HG02642 (cell line): ENCODE data around the gene IKZF5.

Experiments used
- ATAC-seq: cut with Tn5 transposase; IDR thresholded peaks from one replicate; pipeline ENCODE4 v1.9.1; 2021; ENCODE audit warnings: mild to moderate bottlenecking; ENCODE audit not compliant: unreplicated experiment, poor library complexity

IKZF5 gene

GRCh38 chr10:123017421-123018165 lies 9.0 kb upstream of the IKZF5 start:
- no peak for ATAC-seq

- ATAC-seq, result no peak
These were observed 7.6 kb upstream of the IKZF5 start for GRCh38 chr10:123016228-123016627.

- no peak for ATAC-seq
These were observed 6.2 kb upstream of the IKZF5 start for GRCh38 chr10:123014772-123015171.

DNA sequence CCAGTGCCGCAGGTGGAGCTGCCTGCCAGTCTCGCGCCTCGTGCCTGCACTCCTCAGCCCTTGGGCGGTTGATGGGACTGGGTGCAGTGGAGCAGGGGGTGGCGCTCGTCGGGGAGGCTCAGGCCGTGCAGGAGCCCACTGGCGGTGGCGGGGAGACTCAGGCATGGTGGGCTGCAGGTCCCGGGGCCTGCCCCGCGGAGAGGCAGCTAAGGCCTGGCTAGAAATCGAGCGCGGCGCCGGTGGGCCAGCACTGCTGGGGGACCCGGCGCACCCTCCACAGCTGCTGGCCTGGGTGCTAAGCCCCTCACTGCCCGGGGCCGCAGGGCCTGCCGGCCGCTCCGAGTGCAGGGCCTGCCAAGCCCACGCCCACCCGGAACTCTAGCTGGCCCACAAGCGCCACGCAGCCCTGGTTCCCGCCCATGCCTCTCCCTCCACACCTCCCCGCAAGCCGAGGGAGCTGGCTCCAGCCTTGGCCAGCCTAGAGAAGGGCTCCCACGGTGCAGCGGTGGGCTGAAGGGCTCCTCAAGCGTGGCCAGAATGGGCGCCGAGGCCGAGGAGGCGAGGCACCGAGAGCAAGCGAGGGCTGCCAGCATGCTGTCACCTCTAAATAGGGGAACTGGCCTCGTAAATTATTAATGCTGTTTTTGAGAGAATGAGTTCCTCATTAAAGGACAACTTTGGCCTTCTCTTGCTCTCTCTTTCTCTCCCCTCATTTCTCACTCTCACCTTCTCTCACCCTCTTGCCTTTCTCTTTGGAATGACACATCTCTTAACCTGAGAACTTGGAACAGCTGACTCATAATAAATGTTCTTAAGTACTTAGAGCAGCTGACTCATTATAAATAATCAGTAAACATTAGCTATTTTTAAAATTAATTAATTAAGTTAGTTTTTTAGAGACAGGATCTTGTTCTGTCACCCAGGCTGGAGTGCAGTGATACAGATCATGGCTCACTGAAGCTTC lies 5.1 kb upstream of the IKZF5 start:
- ATAC-seq, result no peak

DNA sequence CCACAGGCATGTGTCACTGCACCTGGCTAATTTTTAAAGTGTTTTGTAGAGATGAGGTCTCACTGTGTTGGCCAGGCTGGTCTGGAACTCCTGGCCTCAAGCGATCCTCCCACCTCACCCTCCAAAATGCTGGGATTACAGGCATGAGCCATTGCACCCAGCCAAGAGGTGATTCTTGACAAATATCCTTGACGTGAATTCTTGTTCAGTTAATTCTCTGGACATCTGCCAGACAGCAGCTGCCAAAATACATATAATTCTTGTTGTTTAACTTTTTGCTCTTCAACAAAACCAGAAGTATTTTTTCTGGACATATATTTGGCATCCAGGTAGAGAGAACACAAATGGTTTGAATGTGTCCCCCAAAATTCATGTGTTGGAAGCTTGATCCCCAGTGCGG lies 3.4 kb upstream of the IKZF5 start:
- ATAC-seq, result no peak

DNA sequence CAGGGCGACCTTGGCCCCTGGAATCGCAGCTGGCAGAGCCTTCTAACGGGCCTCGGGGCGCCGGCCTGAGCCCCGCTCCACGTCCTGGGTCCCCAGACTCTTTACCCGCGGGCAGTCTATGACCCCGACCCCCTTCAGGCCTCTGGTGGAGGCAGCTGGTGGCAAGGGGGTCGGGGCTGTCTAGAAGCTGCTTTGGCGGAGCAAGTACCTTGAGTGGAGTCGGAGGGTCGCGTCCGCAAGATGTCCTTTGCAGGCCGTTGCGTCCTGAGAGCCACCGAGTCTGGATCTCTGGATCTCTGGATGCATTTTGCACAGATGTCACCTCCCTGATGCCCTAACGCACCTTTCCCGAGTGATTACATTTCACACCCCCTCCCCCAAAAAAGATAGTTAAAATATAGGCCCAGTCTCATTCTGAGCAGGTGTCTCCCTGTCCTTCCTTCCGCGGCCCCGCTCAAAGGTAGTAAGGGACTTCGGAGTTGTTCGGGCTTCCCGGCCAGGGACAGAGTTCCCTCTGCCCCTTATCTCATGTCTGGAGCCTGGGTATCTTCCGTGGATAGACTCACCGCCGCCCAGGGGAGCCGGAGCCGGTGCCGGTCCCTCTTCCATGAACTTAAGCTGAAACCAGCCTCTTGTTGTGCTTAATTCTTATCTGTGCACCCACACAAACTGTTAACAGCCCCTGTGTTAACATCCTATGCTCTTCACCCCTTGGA lies 668 bp upstream of the IKZF5 start:
- ATAC-seq, result peak; percentile 33

DNA sequence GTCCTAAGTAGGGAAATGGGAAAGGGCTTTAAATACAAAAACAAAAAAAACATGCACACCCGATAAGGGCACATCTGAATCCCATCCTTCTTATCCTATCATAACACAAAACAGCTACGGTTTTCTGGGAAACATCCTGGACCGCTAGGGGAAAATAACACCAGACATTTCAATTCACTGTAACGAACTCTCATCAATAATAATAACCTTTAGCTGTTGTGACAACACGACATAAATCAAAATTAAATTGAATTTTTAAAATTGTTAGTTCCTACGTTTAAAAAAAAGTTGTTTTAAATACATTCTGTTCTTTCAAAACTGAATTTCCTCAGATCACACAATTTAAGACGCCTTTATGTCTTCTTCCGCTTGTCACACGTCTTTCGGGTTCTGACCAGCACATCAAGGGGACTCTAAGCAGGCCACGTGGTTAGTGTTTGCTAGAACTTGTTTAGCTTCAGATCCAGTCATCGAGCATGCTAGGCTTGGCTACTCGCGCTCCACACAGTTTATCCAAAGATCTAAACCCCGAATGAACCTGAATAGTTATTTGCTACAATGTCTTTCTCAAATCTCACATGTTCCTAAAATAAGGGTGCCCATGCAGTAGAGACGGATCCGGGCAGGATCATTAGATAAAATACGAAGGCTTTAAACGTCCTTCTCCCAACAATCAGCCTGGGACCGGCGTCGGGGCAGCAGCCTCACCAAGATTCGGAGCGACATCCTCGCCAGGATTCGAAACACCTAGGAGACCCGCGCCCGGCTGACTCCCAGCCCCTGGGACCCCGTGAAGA lies 839 bp downstream of the IKZF5 start:
- ATAC-seq, result peak; percentile 31

DNA sequence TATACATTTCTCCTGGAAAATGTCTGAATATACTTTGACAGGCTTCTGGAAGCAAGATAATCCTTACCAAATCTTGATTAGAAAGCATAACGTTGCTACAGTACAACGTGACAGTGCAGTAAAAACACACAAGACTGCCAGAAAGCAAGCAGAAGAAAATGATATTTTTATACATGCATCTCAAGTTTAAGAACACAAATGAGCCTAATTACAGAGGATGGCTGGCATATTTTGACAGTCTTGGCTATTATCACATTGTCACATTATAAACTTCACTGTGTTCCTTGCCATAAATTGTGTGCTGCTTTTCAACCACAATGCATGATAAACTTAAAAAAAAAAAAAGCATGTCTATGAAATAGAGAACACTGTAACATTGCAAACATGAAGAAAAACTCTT lies 4.3 kb downstream of the IKZF5 start:
- no peak for ATAC-seq

GRCh38 chr10:123001370-123001769 lies 7.2 kb downstream of the IKZF5 start:
- ATAC-seq, result no peak

- ATAC-seq, result no peak
These were observed 8.4 kb downstream of the IKZF5 start for GRCh38 chr10:123000155-123000554.

GRCh38 chr10:122999347-122999746 lies 9.2 kb downstream of the IKZF5 start:
- no peak for ATAC-seq

GRCh38 chr10:122998934-122999333 lies 9.7 kb downstream of the IKZF5 start:
- ATAC-seq, result no peak

DNA sequence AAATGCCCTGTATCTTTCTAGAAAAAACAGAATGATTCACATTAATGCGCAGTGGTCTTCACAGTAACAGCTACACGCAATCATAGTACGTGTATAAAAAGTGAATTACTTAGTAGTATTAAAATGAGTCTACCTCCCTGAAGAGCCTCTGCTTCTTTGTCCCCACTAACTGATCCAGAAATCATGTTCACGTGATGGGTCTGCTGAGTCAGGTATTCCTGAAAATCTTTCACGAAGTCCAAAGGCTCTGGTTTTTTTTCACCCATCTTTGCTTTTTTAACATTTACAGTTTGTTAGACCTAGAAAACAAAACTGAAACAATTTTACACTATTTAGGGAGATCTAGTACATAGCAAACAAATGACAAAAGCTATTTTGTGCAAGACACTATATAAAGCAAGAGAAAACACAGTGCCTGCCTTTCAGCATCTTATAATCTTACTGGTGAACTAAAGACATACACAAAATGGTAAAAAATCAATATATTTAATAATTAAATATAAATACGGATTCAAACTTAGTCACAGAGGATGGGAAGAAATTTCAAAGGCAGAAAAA lies 10.2 kb downstream of the IKZF5 start:
- no peak for ATAC-seq

DNA sequence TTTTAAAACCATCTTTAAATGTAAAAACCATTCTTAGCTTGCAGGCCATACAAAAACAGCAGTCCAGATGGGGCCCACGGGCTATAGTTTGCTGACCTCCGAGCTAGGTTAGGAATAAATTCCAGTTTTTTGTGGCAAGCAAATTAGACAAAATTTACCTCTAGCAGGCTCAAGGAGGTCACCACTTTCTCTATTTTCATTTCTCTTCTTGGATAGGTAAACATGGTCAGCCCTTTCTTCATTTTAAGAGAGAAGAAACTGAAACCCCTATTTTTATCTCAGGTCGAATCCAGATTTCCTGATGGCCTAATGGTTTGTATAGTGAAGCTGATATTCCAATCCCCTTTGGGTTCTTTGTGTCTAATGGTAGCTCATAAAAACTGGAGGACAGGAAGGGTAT lies 10.7 kb downstream of the IKZF5 start:
- ATAC-seq, result no peak

DNA sequence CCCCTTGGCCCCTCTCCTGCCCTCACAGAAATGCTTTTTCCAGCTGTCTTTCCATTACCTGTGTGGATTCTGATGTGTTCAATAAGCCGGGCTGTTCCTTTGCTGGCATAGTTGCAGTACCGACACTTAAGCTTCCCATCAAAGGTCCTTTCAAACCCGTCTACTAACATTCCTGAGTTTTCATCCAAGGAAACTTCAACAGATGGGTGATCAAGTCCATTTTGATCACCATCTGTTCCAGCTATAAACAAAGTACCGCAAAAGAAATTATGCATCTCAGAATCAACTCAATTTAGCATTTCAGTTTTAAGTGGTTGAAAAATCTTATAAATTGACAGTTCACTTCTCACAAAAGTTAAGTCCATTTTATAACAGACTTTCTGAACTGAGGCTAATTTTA lies 12.7 kb downstream of the IKZF5 start:
- ATAC-seq, result no peak

DNA sequence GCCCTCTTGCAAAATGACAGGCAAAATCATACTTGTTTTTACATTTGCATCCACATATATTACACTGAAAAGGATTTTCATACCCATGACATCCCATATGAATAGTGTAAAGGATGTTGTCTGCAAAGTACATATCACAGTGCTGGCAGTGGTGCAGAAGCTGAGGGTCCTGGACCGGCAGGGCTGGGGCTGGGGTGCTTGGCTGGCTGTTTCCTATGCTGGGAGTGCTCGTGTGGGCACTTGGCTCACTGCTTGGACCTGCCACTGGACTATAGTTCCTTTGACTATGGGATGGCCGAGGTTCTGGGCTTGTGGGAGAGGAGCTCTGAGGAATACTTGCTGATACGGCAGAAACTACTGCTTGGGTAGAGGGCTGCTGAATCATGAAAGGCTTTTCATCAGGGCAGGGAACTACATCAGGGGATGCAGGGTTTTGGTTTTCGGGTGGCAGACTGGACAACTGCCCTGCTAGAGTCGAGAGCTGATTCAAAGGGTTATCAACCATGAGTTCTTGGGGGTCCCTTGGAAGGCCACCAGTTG lies 14.7 kb downstream of the IKZF5 start:
- no peak for ATAC-seq

DNA sequence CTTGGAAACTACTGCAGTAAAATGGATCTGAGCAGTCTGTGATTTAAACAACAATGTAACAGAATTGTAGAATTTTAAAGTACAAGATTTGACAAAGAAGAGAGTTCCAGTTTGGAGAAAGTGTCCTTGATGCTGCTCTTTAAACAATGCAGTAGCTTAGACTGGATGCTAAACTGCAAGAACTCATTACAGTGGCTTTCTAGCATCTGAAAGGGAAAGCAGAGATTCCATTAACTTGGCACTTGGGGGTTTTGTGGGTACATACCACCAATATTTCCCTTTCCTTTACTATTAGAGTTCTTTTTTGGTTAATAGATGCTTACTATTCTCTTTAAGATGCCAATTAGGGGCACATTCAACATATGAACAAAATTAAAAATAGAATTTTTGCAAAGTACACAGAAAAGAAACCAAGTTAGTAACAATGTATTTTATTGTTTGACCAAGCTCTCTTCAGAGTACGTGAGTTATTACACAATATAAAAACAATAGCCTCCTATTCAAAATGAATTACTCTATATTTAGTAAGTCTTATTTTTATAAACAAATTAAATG lies 16.5 kb downstream of the IKZF5 start:
- ATAC-seq, result no peak

- no peak for ATAC-seq
These were observed 18.3 kb downstream of the IKZF5 start for GRCh38 chr10:122990278-122990677.

DNA sequence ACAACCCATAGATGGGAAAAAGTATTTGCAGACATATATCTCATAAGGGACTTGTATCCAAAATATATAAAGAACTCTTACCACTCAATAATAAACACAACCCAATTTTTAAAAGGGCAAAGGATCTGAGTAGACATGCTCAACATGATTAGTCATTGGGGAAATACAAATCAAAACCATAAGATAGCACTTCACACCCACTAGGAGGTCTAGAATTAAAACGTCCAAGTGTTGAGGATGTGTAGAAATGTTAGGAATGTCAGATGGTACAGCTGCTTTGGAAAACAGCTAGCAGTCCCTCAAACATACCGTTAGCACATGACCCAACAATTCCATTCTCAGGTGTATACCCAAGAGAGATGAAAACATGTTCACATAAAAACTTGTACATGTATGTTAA lies 20.1 kb downstream of the IKZF5 start:
- ATAC-seq, result no peak
